WERI-Rb-1 (cell line): ENCODE measurements around the gene HDAC4.

Source experiments
- DNase-seq: peaks from one replicate; pipeline ENCODE4 v3.0.0-alpha.2; 2020
- H3K27ac ChIP-seq: fragments of 250-450 bp; sonication (Bioruptor Pico); 2 replicates; pipeline ENCODE4 v1.5.1; 2020; ENCODE audit warnings: mild to moderate bottlenecking, moderate library complexity
- H3K27me3 ChIP-seq: fragments of 250-450 bp; sonication (Bioruptor Pico); 2 replicates; pipeline ENCODE4 v1.5.1; 2021; ENCODE audit warnings: mild to moderate bottlenecking, low read depth, moderate library complexity; ENCODE audit not compliant: insufficient read depth, severe bottlenecking
- H3K36me3 ChIP-seq: fragments of 250-450 bp; sonication (Bioruptor Pico); 2 replicates; pipeline ENCODE4 v1.5.1; 2020; ENCODE audit warnings: mild to moderate bottlenecking, moderate library complexity
- H3K4me3 ChIP-seq: 2 replicates; pipeline ENCODE4 v1.5.1; 2011; ENCODE audit warnings: low read depth, mild to moderate bottlenecking, control low read depth, low read length
- H3K9me3 ChIP-seq: fragments of 250-450 bp; sonication (Bioruptor Pico); 2 replicates; pipeline ENCODE4 v1.5.1; 2021; ENCODE audit warnings: mild to moderate bottlenecking, moderate library complexity; ENCODE audit not compliant: severe bottlenecking
- CTCF ChIP-seq: IDR thresholded peaks from 2 replicates; pipeline ENCODE4 v1.5.1; 2011; ENCODE audit warnings: low read depth, mild to moderate bottlenecking, control low read depth, inconsistent platforms, low read length

HDAC4 gene

GRCh38 chr2:239324456-239324855 is 76.4 kb downstream of the HDAC4 start:
- no peaks in the 10 kb centered on the region for H3K9me3 ChIP-seq
- no peaks in the 10 kb centered on the region for H3K27me3 ChIP-seq
- no peak for DNase-seq
- TF ChIP-seq CTCF = no peak
- H3K27ac ChIP-seq = no peak overlapping the region
- no peak overlapping the region for H3K4me3 ChIP-seq
- H3K36me3 ChIP-seq = no peaks in the 10 kb centered on the region

GRCh38 chr2:239323447-239323846 is 77.4 kb downstream of the HDAC4 start:
- DNase-seq = no peak
- H3K27me3 ChIP-seq = no peaks in the 10 kb centered on the region
- no peak overlapping the region for H3K4me3 ChIP-seq
- no peak for TF ChIP-seq CTCF
- no peak overlapping the region for H3K27ac ChIP-seq
- H3K36me3 ChIP-seq = no peaks in the 10 kb centered on the region
- no peaks in the 10 kb centered on the region for H3K9me3 ChIP-seq

- no peaks in the 10 kb centered on the region for H3K9me3 ChIP-seq
- no peak for DNase-seq
- H3K4me3 ChIP-seq = no peak overlapping the region
- no peak for TF ChIP-seq CTCF
- no peaks in the 10 kb centered on the region for H3K27me3 ChIP-seq
- H3K27ac ChIP-seq = no peak overlapping the region
- H3K36me3 ChIP-seq = no peaks in the 10 kb centered on the region
Observed at GRCh38 chr2:239322416-239323086, 78.3 kb downstream of the HDAC4 start.

- no peak for TF ChIP-seq CTCF
- H3K27ac ChIP-seq = no peak overlapping the region
- no peak overlapping the region for H3K4me3 ChIP-seq
- DNase-seq = no peak
- no peaks in the 10 kb centered on the region for H3K9me3 ChIP-seq
- no peaks in the 10 kb centered on the region for H3K36me3 ChIP-seq
- no peaks in the 10 kb centered on the region for H3K27me3 ChIP-seq
Observed at GRCh38 chr2:239321596-239322415, 79.0 kb downstream of the HDAC4 start.

GRCh38 chr2:239318790-239319661 is 81.8 kb downstream of the HDAC4 start:
- no peak overlapping the region for H3K27ac ChIP-seq
- H3K9me3 ChIP-seq = no peaks in the 10 kb centered on the region
- H3K4me3 ChIP-seq = no peak overlapping the region
- H3K27me3 ChIP-seq = no peaks in the 10 kb centered on the region
- DNase-seq = no peak
- H3K36me3 ChIP-seq = no peaks in the 10 kb centered on the region
- no peak for TF ChIP-seq CTCF
